Fibroblast of lung (primary cell): ENCODE data around the gene NDP. TPM values are rescaled to one million over a fixed set of nuclear protein-coding genes. Genes with fewer than 3 reads are reported as not detected.
"Not testable (repeated sequence)": the region's sequence is repeated elsewhere in the genome, so short reads cannot be mapped to it uniquely, and the experiment has no call there.

ENCODE experiments used
- DNase-seq, 2 donors: peaks; one replicate each; pipeline versions ENCODE4 v3.0.0 to v3.0.0-alpha.2; 2010; ENCODE audit warnings: low read depth in 2 of 2
- H2AFZ ChIP-seq: 2 replicates; pipeline ENCODE4 v1.5.1; 2012; ENCODE audit warnings: low read length, control low read depth, inconsistent platforms
- H3K27ac ChIP-seq: 2 replicates; pipeline ENCODE4 v1.5.1; 2011; ENCODE audit warnings: low read length, control low read depth; ENCODE audit not compliant: insufficient read depth
- H3K27me3 ChIP-seq: 2 replicates; pipeline ENCODE4 v1.5.1; 2011; ENCODE audit warnings: mild to moderate bottlenecking, low read length; ENCODE audit not compliant: control insufficient read depth, insufficient read depth
- H3K36me3 ChIP-seq: 2 replicates; pipeline ENCODE4 v1.5.1; 2011; ENCODE audit warnings: low read length; ENCODE audit not compliant: control insufficient read depth, insufficient read depth
- H3K4me1 ChIP-seq: 2 replicates; pipeline ENCODE4 v1.5.1; 2011; ENCODE audit warnings: low read length; ENCODE audit not compliant: control insufficient read depth, insufficient read depth; ENCODE audit errors: extremely low read depth
- H3K4me2 ChIP-seq: 2 replicates; pipeline ENCODE4 v1.5.1; 2011; ENCODE audit warnings: low read length, control low read depth; ENCODE audit not compliant: insufficient read depth; ENCODE audit errors: extremely low read depth
- H3K4me3 ChIP-seq, 4 experiments: fragments of 200-600 bp in 1 of 4; sonication (generic) in 1 of 4; replicated peaks in 1 of 4; 2 replicates each; pipeline ENCODE4 v1.5.1; 2011 to 2016; ENCODE audit warnings: low read length in 4 of 4, low read depth in 3 of 4, mild to moderate bottlenecking in 3 of 4, control low read depth in 2 of 4, inconsistent platforms in 1 of 4, mixed read lengths in 1 of 4; ENCODE audit not compliant: insufficient read depth in 1 of 4; ENCODE audit errors: control extremely low read depth in 1 of 4
- H3K79me2 ChIP-seq: 2 replicates; pipeline ENCODE4 v1.5.1; 2012; ENCODE audit warnings: mild to moderate bottlenecking, low read length, inconsistent platforms; ENCODE audit not compliant: control insufficient read depth, insufficient read depth
- H3K9ac ChIP-seq: 2 replicates; pipeline ENCODE4 v1.5.1; 2011; ENCODE audit warnings: mild to moderate bottlenecking, low read length, control low read depth; ENCODE audit not compliant: insufficient read depth
- H3K9me3 ChIP-seq: 2 replicates; pipeline ENCODE4 v1.5.1; 2012; ENCODE audit warnings: low read depth, low read length; ENCODE audit not compliant: control insufficient read depth, insufficient read depth
- H4K20me1 ChIP-seq: 2 replicates; pipeline ENCODE4 v1.5.1; 2011; ENCODE audit warnings: low read length; ENCODE audit not compliant: control insufficient read depth, insufficient read depth; ENCODE audit errors: extremely low read depth
- CTCF ChIP-seq, 2 donors: IDR thresholded peaks in 1 of 2; conservative IDR thresholded peaks in 1 of 2; 1 replicate in 1 of 2; 2 replicates in 1 of 2; pipeline ENCODE4 v1.5.1; 2011 to 2012; ENCODE audit warnings: low read length in 2 of 2, control low read depth in 1 of 2, inconsistent platforms in 1 of 2, low read depth in 1 of 2, mild to moderate bottlenecking in 1 of 2
- EZH2 ChIP-seq: IDR thresholded peaks from 2 replicates; pipeline ENCODE4 v1.5.1; 2012; ENCODE audit warnings: low read length, control low read depth, mild to moderate bottlenecking; ENCODE audit errors: missing control alignments
- polyA plus RNA-seq, 2 donors: library from polyadenylated mRNA; depleted of rRNA in 1 of 2; stranded (reverse) in 1 of 2; unstranded in 1 of 2; fragments of >200 nt; gene quantifications; 2 replicates each; pipeline ENCODE4 v1.2.1, GENCODE V29; 2011 to 2012; ENCODE audit warnings: missing spikeins in 1 of 2
- total RNA-seq: library from RNA; depleted of rRNA; stranded (reverse); fragments of >200 nt; gene quantifications from 2 replicates; pipeline ENCODE4 v1.2.1, GENCODE V29; 2014

Gene NDP
- total and polyA plus RNA-seq, 2 donors (not counting 1 experiment from before 2014, with no cell fraction given), result 0.79 to 5.3 TPM

GRCh38 chrX:43940816-43941474 is 32.2 kb downstream of the NDP start:
- Histone ChIP-seq H2AFZ (no peak overlapping the region), H3K4me1 (no peaks in the 10 kb centered on the region), H3K27ac (no peak overlapping the region), H3K4me2 (no peak overlapping the region), H3K79me2 (no peaks in the 10 kb centered on the region), H3K27me3 (no peaks in the 10 kb centered on the region), H4K20me1 (no peaks in the 10 kb centered on the region), H3K9ac (no peak overlapping the region), H3K9me3 (no peaks in the 10 kb centered on the region), H3K4me3 (no peak overlapping the region), H3K36me3 (no peaks in the 10 kb centered on the region)
- peak; percentile 61 to 71 for DNase-seq
- TF ChIP-seq EZH2, result no peak
- TF ChIP-seq CTCF (conservative IDR thresholded peaks at IDR 0.05 in 1 of 2, IDR thresholded peaks at IDR 0.05 in 1 of 2; ENCODE audit: low read depth in 1 of 2, low read length in 2 of 2), result no peak

- Histone ChIP-seq H3K4me1 (no peaks in the 10 kb centered on the region), H4K20me1 (no peaks in the 10 kb centered on the region), H3K36me3 (no peaks in the 10 kb centered on the region), H3K79me2 (no peaks in the 10 kb centered on the region), H3K9me3 (no peaks in the 10 kb centered on the region), H3K9ac (no peak overlapping the region), H3K27ac (no peak overlapping the region), H2AFZ (no peak overlapping the region), H3K27me3 (no peaks in the 10 kb centered on the region), H3K4me2 (no peak overlapping the region), H3K4me3 (no peak overlapping the region)
- DNase-seq, result peak; percentile 13 to 37
- TF ChIP-seq EZH2 (no peak), CTCF (conservative IDR thresholded peaks at IDR 0.05 in 1 of 2, IDR thresholded peaks at IDR 0.05 in 1 of 2; ENCODE audit: low read depth in 1 of 2, low read length in 2 of 2) (peak in 1 of 2 donors; percentile 8)
Measured at GRCh38 chrX:43939187-43939926, 33.8 kb downstream of the NDP start.

GRCh38 chrX:43922032-43922431 is 51.2 kb downstream of the NDP start:
- H4K20me1 ChIP-seq, H3K79me2 ChIP-seq, DNase-seq, H3K27me3 ChIP-seq, H3K36me3 ChIP-seq, H3K9ac ChIP-seq, H3K27ac ChIP-seq, H3K4me3 ChIP-seq, H2AFZ ChIP-seq, H3K4me1 ChIP-seq, H3K9me3 ChIP-seq, H3K4me2 ChIP-seq: not testable (repeated sequence)

GRCh38 chrX:43910772-43911171 is 62.4 kb downstream of the NDP start:
- H3K4me3 ChIP-seq, H3K36me3 ChIP-seq, H3K27me3 ChIP-seq, DNase-seq, H2AFZ ChIP-seq, H4K20me1 ChIP-seq, H3K79me2 ChIP-seq, H3K4me2 ChIP-seq, H3K9me3 ChIP-seq, H3K27ac ChIP-seq, H3K9ac ChIP-seq, H3K4me1 ChIP-seq: not testable (repeated sequence)
